ENCODE data around the gene LY6G5C. TPM values are rescaled to one million over a fixed set of nuclear protein-coding genes. Genes with fewer than 3 reads are reported as not detected.
A peak's percentile ranks its signal among the peaks of the same experiment; 100 is the strongest.

Gene LY6G5C
- total and polyA plus RNA-seq, 9 of the 15 experiments (the other 6 are each of a cell fraction or from before 2014, with no cell fraction given), result 0.10 to 0.67 (median 0.46) TPM; not detected in 4

GRCh38 chr6:31701666-31702404, 21.0 kb upstream of the LY6G5C start (continued):
- peak; percentile 24 for TF ChIP-seq CHD1 (IDR thresholded peaks at IDR 0.05; ENCODE audit: low read length)
- 0 out of 4 replicates have a peak, but pooled peaks of 1 of the 2 experiments have one; percentile 11 for TF ChIP-seq FOXK2 (conservative IDR thresholded peaks at IDR 0.05 in 1 of 2, IDR thresholded peaks at IDR 0.05 in 1 of 2; ENCODE audit: low read depth in 2 of 2)
- no peak for TF ChIP-seq TEAD4 (IDR thresholded peaks at IDR 0.05; ENCODE audit: low read length)
- TF ChIP-seq TEAD4 (CRISPR knock-in tag; IDR thresholded peaks at IDR 0.05; ENCODE audit: borderline replicate concordance), result 0 out of 2 replicates have a peak, but pooled peaks have one; percentile 58
- peak in 1 of 2 experiments; percentile 41; a peak in 1 of 4 replicates for TF ChIP-seq SIN3A (IDR thresholded peaks at IDR 0.05; ENCODE audit: borderline replicate concordance in 2 of 2, control insufficient read depth in 1 of 2, low read depth in 2 of 2, low read length in 2 of 2)
- TF ChIP-seq ATF6 (CRISPR knock-in tag; IDR thresholded peaks at IDR 0.05), result 0 out of 2 replicates have a peak, but pooled peaks have one; percentile 57
- peak; percentile 9; the same call in 1 of the 2 replicates for TF ChIP-seq RERE (CRISPR knock-in tag; IDR thresholded peaks at IDR 0.05; ENCODE audit: borderline replicate concordance)
- TF ChIP-seq FOXP1 (CRISPR knock-in tag; IDR thresholded peaks at IDR 0.05), result peak; percentile 69; the same call in 1 of the 2 replicates
- TF ChIP-seq ELF2 (CRISPR knock-in tag; IDR thresholded peaks at IDR 0.05), result no peak
- TF ChIP-seq NFRKB (IDR thresholded peaks at IDR 0.05; ENCODE audit: low read depth), result no peak
- TF ChIP-seq JUN (IDR thresholded peaks at IDR 0.05; ENCODE audit: borderline replicate concordance, low read depth, low read length), result no peak
- peak; percentile 89; the same call in 1 of the 2 replicates for TF ChIP-seq JUN (CRISPR knock-in tag; IDR thresholded peaks at IDR 0.05; ENCODE audit: borderline replicate concordance)
- no peak for TF ChIP-seq NFE2L1 (tag; IDR thresholded peaks at IDR 0.05; ENCODE audit: borderline replicate concordance, low read depth)
- TF ChIP-seq JUND (IDR thresholded peaks at IDR 0.05; ENCODE audit: borderline replicate concordance, low read depth, low read length), result no peak
- no peak for TF ChIP-seq JUND (tag; IDR thresholded peaks at IDR 0.05; ENCODE audit: borderline replicate concordance, low read depth, low read length)
- TF ChIP-seq STAG1 (CRISPR knock-in tag; IDR thresholded peaks at IDR 0.05; ENCODE audit: borderline replicate concordance), result 0 out of 2 replicates have a peak, but pooled peaks have one; percentile 2
- peak; percentile 10; the same call in 1 of the 2 replicates for TF ChIP-seq HBP1 (CRISPR knock-in tag; IDR thresholded peaks at IDR 0.05)
